GM19239 (cell line): ENCODE data around the gene HUNK.
"Not testable (repeated sequence)": the region's sequence is repeated elsewhere in the genome, so short reads cannot be mapped to it uniquely, and the experiment has no call there.

Source experiments
- DNase-seq: peaks from one replicate; pipeline ENCODE4 v3.0.0; 2011; ENCODE audit warnings: low spot score; ENCODE audit not compliant: insufficient read length
- FAIRE-seq: peaks from 2 replicates; lab custom pipeline; 2011; peaks lifted over from hg19 to GRCh38; lab: Jason Lieb, UNC

The HUNK gene

GRCh38 chr21:32034850-32035249, 162.0 kb downstream of the HUNK start:
- FAIRE-seq (no peak), DNase-seq (no peak)

GRCh38 chr21:32035617-32036016, 162.8 kb downstream of the HUNK start:
- DNase-seq (no peak), FAIRE-seq (no peak)

GRCh38 chr21:32036756-32037155, 163.9 kb downstream of the HUNK start:
- FAIRE-seq (no peak), DNase-seq (no peak)

- FAIRE-seq, DNase-seq: not testable (repeated sequence)
These were observed 165.9 kb downstream of the HUNK start for GRCh38 chr21:32038751-32039150.

- no peak for FAIRE-seq
These were observed 170.6 kb downstream of the HUNK start for GRCh38 chr21:32043458-32043857.

GRCh38 chr21:32044205-32045180, 171.7 kb downstream of the HUNK start:
- DNase-seq (no peak), FAIRE-seq (no peak)

More at GRCh38 chr21:32043458-32043857, 170.6 kb downstream of the HUNK start:
- no peak for DNase-seq

- FAIRE-seq (no peak), DNase-seq (no peak)
These were observed 173.4 kb downstream of the HUNK start for GRCh38 chr21:32046191-32046590.

GRCh38 chr21:32048353-32048752, 175.5 kb downstream of the HUNK start:
- FAIRE-seq (no peak), DNase-seq (no peak)
